Heart right ventricle (tissue), 16 donors: ENCODE data around the gene LPCAT1. TPM values are rescaled to one million over a fixed set of nuclear protein-coding genes. Genes with fewer than 3 reads are reported as not detected.
A peak's percentile ranks its signal among the peaks of the same experiment; 100 is the strongest.

Experiments
- ATAC-seq, 8 donors: fragments of 200-7000 bp; cut with Tn5 transposase; one replicate each; pipeline ENCODE4 v1.9.1; 2020; ENCODE audit warnings: mild to moderate bottlenecking in 8 of 8, moderate library complexity in 8 of 8, moderate number of reproducible peaks in 1 of 8
- DNase-seq, 2 donors: peaks; one replicate each; pipeline ENCODE4 v3.0.0-alpha.2; 2020
- H3K27ac ChIP-seq, 10 donors: fragments of 200-600 bp; sonication (generic) in 2 of 10; one replicate each; pipeline versions ENCODE4 v1.5.0 to v1.8.0; 2020 to 2022; ENCODE audit warnings: mild to moderate bottlenecking in 3 of 10
- H3K27me3 ChIP-seq, 7 donors: fragments of 200-600 bp; one replicate each; pipeline ENCODE4 v1.8.0; 2021 to 2022; ENCODE audit warnings: mild to moderate bottlenecking in 2 of 7
- H3K36me3 ChIP-seq, 9 donors: fragments of 200-600 bp; sonication (generic) in 1 of 9; one replicate each; pipeline versions ENCODE4 v1.5.0 to v1.8.0; 2020 to 2022; ENCODE audit warnings: mild to moderate bottlenecking in 2 of 9
- H3K4me1 ChIP-seq, 9 donors: fragments of 200-600 bp; sonication (generic) in 1 of 9; one replicate each; pipeline versions ENCODE4 v1.5.0 to v1.8.0; 2020 to 2022; ENCODE audit warnings: mild to moderate bottlenecking in 4 of 9
- H3K4me3 ChIP-seq, 10 donors: fragments of 200-600 bp; sonication (generic) in 2 of 10; one replicate each; pipeline versions ENCODE4 v1.5.0 to v1.8.0; 2020 to 2022; ENCODE audit warnings: mild to moderate bottlenecking in 7 of 10, moderate library complexity in 2 of 10
- H3K9me3 ChIP-seq, 11 donors: fragments of 200-600 bp in 10 of 11; sonication (generic) in 2 of 11; one replicate each; pipeline versions ENCODE4 v1.5.0 to v1.8.0; 2013 to 2022; ENCODE audit warnings: mild to moderate bottlenecking in 2 of 11, control low read depth in 1 of 11, moderate library complexity in 1 of 11
- CTCF ChIP-seq, 9 donors: fragments of 200-600 bp; sonication (generic) in 2 of 9; IDR thresholded peaks; one replicate each; pipeline versions ENCODE4 v1.5.0 to v1.8.0; 2021 to 2022; ENCODE audit warnings: antibody characterized with exemption in 9 of 9, mild to moderate bottlenecking in 5 of 9, moderate library complexity in 1 of 9
- WGBS, 2 donors: extraction: QIAGEN DNeasy Blood & Tissue Kit; methylation state at CpG; one replicate each; pipeline ENCODE4 v1.1.7; 2013; ENCODE audit warnings: inconsistent platforms in 1 of 2; 5-methylcytosine and 5-hydroxymethylcytosine counted together
- intact Hi-C, 10 donors: fragments of 100-400 bp; cut with DNase I; formaldehyde crosslinking; loops; one replicate each; pipeline versions ENCODE4 v1.11.1 to v1.14.2; 2022
- polyA plus RNA-seq, 2 donors: library from polyadenylated mRNA; stranded (reverse); fragments of 200-250 nt; gene quantifications; one replicate each; pipeline ENCODE4 v1.2.3, GENCODE V29; 2013
- total RNA-seq, 10 donors: library from RNA; stranded (reverse); fragmentation: NEBNext Ultra II Directional in 3 of 10; extraction: Animal tissue kit (Norgen Biotek cat#: 25700) in 3 of 10; gene quantifications; one replicate each; pipeline versions ENCODE4 v1.2.1 to v1.2.4, GENCODE V29; 2021 to 2023
- donor health status: Arrhythmogenic right ventricular cardiomyopathy.
- donor health status: ischemic (EF 13 %, LVEDD 7.1; RV severe dilation, severe dysfunction).
- donor health status: healthy with polysubstance abuse.
- donor health status: DM: no; HTN: yes; CAD: no.
- donor health status: DM: no; HTN: no; CAD: no.
- donor health status: ischemic (EF 25% LVEDD 6.9; RV normal size, moderate dysfunction).
- donor health status: ischemic (EF 25% LVEDD 5.7; RV mildly dilated, moderate dysfunction).
- donor health status: healthy.
- donor health status: DM: yes; HTN: yes; CAD: no.
- donor health status: Ischemic cardiomyopathy.
- donor health status: ischemic (EF 35%, LVEDD 5.7; RV mildly dilated, moderate dysfunction).
- donor health status: nonischemic (EF 11% LVEDD 7.7; RV severe dilation, severe dysfunction).
- donor health status: DM: yes; HTN: yes; CAD: no.
- donor health status: PGD.
- donor health status: ischemic (EF 29% LVEDD 5.4; RV normal size, mild dysfunction).
- donor health status: nonischemic (EF 23%, LVEDD 6.1; RV moderate dilation, normal function).

The LPCAT1 gene
- total and polyA plus RNA-seq, 12 donors = 5.6 to 25.5 (median 9.6) TPM

- Histone ChIP-seq H3K9me3 (no peaks in the 10 kb centered on the region), H3K4me3 (no peak overlapping the region), H3K27me3 (no peaks in the 10 kb centered on the region), H3K36me3 (no peaks in the 10 kb centered on the region), H3K4me1 (peaks cover 3 to 44% (median 16%) of the 10 kb centered on the region in 9 donors), H3K27ac (no peak overlapping the region)
- DNase-seq (no peak), ATAC-seq (peak in 6 of 8 donors; percentile 3 to 49 (median 14))
- no peak for TF ChIP-seq CTCF (IDR thresholded peaks at IDR 0.05)
- WGBS, 2 donors = 79 to 83% methylated on average over 25 of the region's 25 CpGs
- intact Hi-C loops = no loop called here
Measured at GRCh38 chr5:1565737-1566734, 42.3 kb upstream of the LPCAT1 start.

GRCh38 chr5:1564824-1565736 lies 41.3 kb upstream of the LPCAT1 start:
- peaks cover 0 to under 1% (median 0%) of the 10 kb centered on the region in 7 donors for H3K27me3 ChIP-seq
- H3K9me3 ChIP-seq = peaks cover 0 to 8% (median 0%) of the 10 kb centered on the region in 11 donors
- no peaks in the 10 kb centered on the region for H3K36me3 ChIP-seq
- ATAC-seq (peak in 1 of 8 donors; percentile 21), DNase-seq (no peak)
- H3K4me3 ChIP-seq = no peak overlapping the region
- no peak overlapping the region for H3K27ac ChIP-seq
- H3K4me1 ChIP-seq = peaks cover 3 to 44% (median 16%) of the 10 kb centered on the region in 9 donors
- WGBS, 2 donors = 88 to 91% methylated on average over 22 of the region's 22 CpGs
- intact Hi-C loops = no loop called here
- no peak for TF ChIP-seq CTCF (IDR thresholded peaks at IDR 0.05)

GRCh38 chr5:1564182-1564748 lies 40.5 kb upstream of the LPCAT1 start:
- peaks cover 0 to 12% (median 0%) of the 10 kb centered on the region in 11 donors for H3K9me3 ChIP-seq
- 68 to 72% methylated on average over 14 of the region's 14 CpGs for WGBS, 2 donors
- H3K4me3 ChIP-seq = no peak overlapping the region
- H3K27me3 ChIP-seq = peaks cover 0 to 8% (median 0%) of the 10 kb centered on the region in 7 donors
- TF ChIP-seq CTCF (IDR thresholded peaks at IDR 0.05) = no peak
- H3K36me3 ChIP-seq = no peaks in the 10 kb centered on the region
- intact Hi-C loops = no loop called here
- H3K27ac ChIP-seq = peak overlapping the region in 1 of 10 donors; percentile 76
- H3K4me1 ChIP-seq = peaks cover 3 to 43% (median 16%) of the 10 kb centered on the region in 9 donors
- ATAC-seq (peak in 7 of 8 donors; percentile 18 to 64 (median 29)), DNase-seq (peak in 1 of 2 donors; percentile 29)
